H9 (cell line): ENCODE measurements around the gene TSPAN3. TPM values are rescaled to one million over a fixed set of nuclear protein-coding genes. Genes with fewer than 3 reads are reported as not detected.
A peak's percentile ranks its signal among the peaks of the same experiment; 100 is the strongest.

Experiments
- DNase-seq: peaks from one replicate; pipeline ENCODE4 v3.0.0-alpha.2; 2017
- H2AFZ ChIP-seq: one replicate; pipeline ENCODE4 v1.6.1; 2013; ENCODE audit warnings: mild to moderate bottlenecking, low read length, control low read depth, moderate library complexity
- H2AK5ac ChIP-seq: 2 replicates; pipeline ENCODE4 v1.6.1; 2013; ENCODE audit warnings: low read length, control low read depth, mixed read lengths; ENCODE audit not compliant: insufficient read length
- H2BK120ac ChIP-seq: one replicate; pipeline ENCODE4 v1.6.1; 2013; ENCODE audit warnings: low read depth, mild to moderate bottlenecking, low read length, control low read depth, inconsistent platforms; ENCODE audit not compliant: poor library complexity, severe bottlenecking
- H2BK12ac ChIP-seq: 2 replicates; pipeline ENCODE4 v1.6.1; 2013; ENCODE audit warnings: low read length, control low read depth, mixed read lengths, low read depth; ENCODE audit not compliant: insufficient read length
- H2BK15ac ChIP-seq: 2 replicates; pipeline ENCODE4 v1.6.1; 2013; ENCODE audit warnings: low read depth, low read length, control low read depth
- H2BK20ac ChIP-seq: one replicate; pipeline ENCODE4 v1.6.1; 2013; ENCODE audit warnings: low read depth, mild to moderate bottlenecking, low read length, control low read depth, inconsistent platforms; ENCODE audit not compliant: poor library complexity, severe bottlenecking
- H2BK5ac ChIP-seq: 2 replicates; pipeline ENCODE4 v1.6.1; 2013; ENCODE audit warnings: low read length, control low read depth, mixed read lengths; ENCODE audit not compliant: insufficient read length
- H3K14ac ChIP-seq: 2 replicates; pipeline ENCODE4 v1.6.1; 2013; ENCODE audit warnings: low read length, control low read depth; ENCODE audit not compliant: insufficient read depth
- H3K18ac ChIP-seq: 2 replicates; pipeline ENCODE4 v1.6.1; 2013; ENCODE audit warnings: low read depth, mild to moderate bottlenecking, mixed read lengths, low read length, control low read depth; ENCODE audit not compliant: insufficient read length
- H3K23ac ChIP-seq: 2 replicates; pipeline ENCODE4 v1.6.1; 2013; ENCODE audit warnings: low read length, control low read depth, mixed read lengths, low read depth; ENCODE audit not compliant: insufficient read length
- H3K23me2 ChIP-seq: 2 replicates; pipeline ENCODE4 v1.6.1; 2013; ENCODE audit warnings: low read depth, mild to moderate bottlenecking, mixed read lengths, low read length, control low read depth; ENCODE audit not compliant: insufficient read length, poor library complexity, severe bottlenecking
- H3K27ac ChIP-seq: 2 replicates; pipeline ENCODE4 v1.5.1; 2013; ENCODE audit warnings: low read length, control low read depth, mixed read lengths, low read depth; ENCODE audit not compliant: insufficient read length
- H3K27me3 ChIP-seq: 2 replicates; pipeline ENCODE4 v1.6.1; 2013; ENCODE audit warnings: low read length, control low read depth, inconsistent platforms; ENCODE audit not compliant: insufficient read depth
- H3K4ac ChIP-seq: 2 replicates; pipeline ENCODE4 v1.6.1; 2013; ENCODE audit warnings: low read depth, mild to moderate bottlenecking, control low read depth, inconsistent platforms, low read length, moderate library complexity
- H3K4me1 ChIP-seq: 2 replicates; pipeline ENCODE4 v1.6.1; 2013; ENCODE audit warnings: low read length, control low read depth, inconsistent platforms; ENCODE audit not compliant: insufficient read depth
- H3K4me2 ChIP-seq: 2 replicates; pipeline ENCODE4 v1.6.1; 2013; ENCODE audit warnings: low read length, control low read depth, mixed read lengths; ENCODE audit not compliant: insufficient read length, insufficient read depth
- H3K56ac ChIP-seq: 2 replicates; pipeline ENCODE4 v1.6.1; 2013; ENCODE audit warnings: low read depth, mild to moderate bottlenecking, mixed read lengths, low read length, control low read depth; ENCODE audit not compliant: insufficient read length
- H3K79me1 ChIP-seq: 2 replicates; pipeline ENCODE4 v1.6.1; 2013; ENCODE audit warnings: low read depth, mild to moderate bottlenecking, moderate library complexity, low read length, control low read depth, inconsistent platforms; ENCODE audit not compliant: insufficient read depth, poor library complexity, severe bottlenecking
- H3K79me2 ChIP-seq: 2 replicates; pipeline ENCODE4 v1.6.1; 2013; ENCODE audit warnings: low read length, control low read depth, inconsistent platforms; ENCODE audit not compliant: insufficient read depth
- H3K9ac ChIP-seq: 2 replicates; pipeline ENCODE4 v1.6.1; 2013; ENCODE audit warnings: low read length, control low read depth, mixed read lengths; ENCODE audit not compliant: insufficient read length; ENCODE audit errors: extremely low read depth
- H3K9me3 ChIP-seq: one replicate; pipeline ENCODE4 v1.6.1; 2013; ENCODE audit warnings: low read depth, low read length, inconsistent platforms; ENCODE audit not compliant: control insufficient read depth
- H3T11ph ChIP-seq: one replicate; pipeline ENCODE4 v1.6.1; 2013; ENCODE audit warnings: mild to moderate bottlenecking, low read length, control low read depth, inconsistent platforms
- H4K20me1 ChIP-seq: one replicate; pipeline ENCODE4 v1.6.1; 2013; ENCODE audit not compliant: control insufficient read depth, insufficient read length, insufficient read depth
- H4K5ac ChIP-seq: 2 replicates; pipeline ENCODE4 v1.6.1; 2013; ENCODE audit warnings: low read depth, mild to moderate bottlenecking, mixed read lengths, low read length, control low read depth; ENCODE audit not compliant: insufficient read length
- H4K8ac ChIP-seq: replicated peaks from 2 replicates; pipeline ENCODE4 v1.6.1; 2013; ENCODE audit warnings: low read length, control low read depth, mixed read lengths, low read depth; ENCODE audit not compliant: insufficient read length
- H4K91ac ChIP-seq: 2 replicates; pipeline ENCODE4 v1.6.1; 2013; ENCODE audit warnings: low read depth, mild to moderate bottlenecking, moderate library complexity, mixed read lengths, low read length, control low read depth; ENCODE audit not compliant: insufficient read length
- H3K27ac Mint-ChIP-seq, 3 experiments: 2 replicates in 2 of 3; 3 replicates in 1 of 3; pipeline ENCODE4 v1.8.0; 2020 to 2021; ENCODE audit warnings: mixed read lengths in 3 of 3, mild to moderate bottlenecking in 1 of 3, moderate library complexity in 1 of 3
- H3K27me3 Mint-ChIP-seq: 2 replicates; pipeline ENCODE4 v1.8.0; 2021; ENCODE audit warnings: low read depth, mild to moderate bottlenecking, moderate library complexity, mixed read lengths
- H3K36me3 Mint-ChIP-seq, 3 experiments: 2 replicates in 2 of 3; 3 replicates in 1 of 3; pipeline ENCODE4 v1.8.0; 2020 to 2021; ENCODE audit warnings: low read depth in 3 of 3, mixed read lengths in 3 of 3; ENCODE audit not compliant: insufficient read depth in 1 of 3
- H3K4me1 Mint-ChIP-seq, 2 experiments: 2 replicates each; pipeline ENCODE4 v1.8.0; 2020; ENCODE audit warnings: mixed read lengths in 2 of 2
- H3K4me3 Mint-ChIP-seq, 2 experiments: 2 replicates in 1 of 2; 3 replicates in 1 of 2; pipeline ENCODE4 v1.8.0; 2020 to 2021; ENCODE audit warnings: mild to moderate bottlenecking in 2 of 2, mixed read lengths in 2 of 2, moderate library complexity in 1 of 2
- H3K9me3 Mint-ChIP-seq, 2 experiments: 2 replicates in 1 of 2; 3 replicates in 1 of 2; pipeline ENCODE4 v1.8.0; 2020; ENCODE audit warnings: mild to moderate bottlenecking in 2 of 2, mixed read lengths in 2 of 2, moderate library complexity in 1 of 2
- CTCF ChIP-seq: fragments of 200-600 bp; sonication (generic); conservative IDR thresholded peaks from 3 replicates; pipeline ENCODE4 v1.8.0; 2021; ENCODE audit warnings: antibody characterized with exemption, mild to moderate bottlenecking
- WGBS: extraction: QIAGEN DNeasy Blood & Tissue Kit; methylation state at CpG from one replicate; pipeline ENCODE4 v1.1.7; 2013; ENCODE audit warnings: missing lambda C conversion rate, low lambda C conversion rate, mixed read lengths; ENCODE audit not compliant: insufficient read length; ENCODE audit errors: extremely low coverage; 5-methylcytosine and 5-hydroxymethylcytosine counted together
- total RNA-seq: library from RNA; stranded (reverse); gene quantifications from 2 replicates; pipeline ENCODE4 v1.2.1, GENCODE V29; 2021

The TSPAN3 gene
- total RNA-seq, 1 experiment from 2014 or later, result 117 TPM

- Histone ChIP-seq H3K56ac (no peak overlapping the region), H3T11ph (no peak overlapping the region), H3K4me1 (no peaks in the 10 kb centered on the region), H2BK120ac (no peak overlapping the region), H2AFZ (no peak overlapping the region), H3K9me3 (no peaks in the 10 kb centered on the region), H3K79me2 (no peaks in the 10 kb centered on the region), H2BK5ac (no peak overlapping the region), H3K9ac (no peak overlapping the region), H2BK15ac (no peak overlapping the region), H2BK12ac (no peak overlapping the region), H4K8ac (no peak overlapping the region), H3K23ac (no peak overlapping the region), H3K27ac (no peak overlapping the region), H4K5ac (no peak overlapping the region), H3K27me3 (no peaks in the 10 kb centered on the region), H3K79me1 (no peaks in the 10 kb centered on the region), H4K20me1 (no peaks in the 10 kb centered on the region), H4K91ac (no peak overlapping the region), H2AK5ac (no peak overlapping the region), H3K18ac (no peak overlapping the region), H3K4ac (no peak overlapping the region), H3K4me2 (no peak overlapping the region), H3K14ac (no peak overlapping the region), H2BK20ac (no peak overlapping the region), H3K23me2 (no peaks in the 10 kb centered on the region)
- no peak for TF ChIP-seq CTCF
- H3K9me3 Mint-ChIP-seq, result no peaks in the 10 kb centered on the region
- peaks cover 0 to 3% (median 0%) of the 10 kb centered on the region in 3 experiments; a peak in 1 of 7 replicates for H3K36me3 Mint-ChIP-seq
- peaks cover 13 to 27% of the 10 kb centered on the region in 2 experiments for H3K4me1 Mint-ChIP-seq
- peak; percentile 28 for DNase-seq
- no peak overlapping the region for H3K4me3 Mint-ChIP-seq
- peak overlapping the region in 2 of 3 experiments; percentile 63 to 97; a peak in 2 of 7 replicates for H3K27ac Mint-ChIP-seq
- H3K27me3 Mint-ChIP-seq, result no peaks in the 10 kb centered on the region; the same call in none of the 2 replicates
- WGBS, result no CpG with 5 or more reads among the region's 12 CpGs
These were observed 39.4 kb downstream of the TSPAN3 start for GRCh38 chr15:77031376-77032050.
